ENCODE measurements around the gene AP2B1. TPM values are rescaled to one million over a fixed set of nuclear protein-coding genes. Genes with fewer than 3 reads are reported as not detected.

Gene AP2B1
- total RNA-seq, 2 donors from 2014 or later, result 44.5 to 68.3 TPM

GRCh38 chr17:35541434-35541833 lies 45.7 kb upstream of the AP2B1 start:
- Histone ChIP-seq H3K4me3 (peak overlapping the region; percentile 63), H3K27ac (no peak overlapping the region)
- no peak for ATAC-seq (ENCODE audit: insufficient number of reproducible peaks, low FRiP score, low read depth)

DNA sequence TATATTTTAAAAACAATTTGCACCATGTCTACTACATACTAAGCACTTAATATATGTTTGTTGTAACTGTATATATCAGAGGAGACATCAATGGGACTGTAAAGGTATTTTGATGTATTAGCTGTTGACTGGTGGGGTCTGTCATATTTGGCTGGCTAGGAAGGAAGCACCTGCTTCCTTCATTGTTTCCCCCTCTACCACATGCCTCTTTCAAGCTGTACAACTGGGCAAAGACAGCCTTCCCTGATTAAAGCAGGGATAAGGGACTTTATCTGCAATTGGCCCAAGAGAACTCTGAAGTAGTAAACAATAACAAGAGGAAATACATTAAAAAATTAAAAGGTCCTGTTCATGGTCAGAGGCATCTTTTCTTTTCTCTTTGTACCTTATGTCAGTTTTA lies 44.1 kb upstream of the AP2B1 start:
- TF ChIP-seq, protein P1, sequence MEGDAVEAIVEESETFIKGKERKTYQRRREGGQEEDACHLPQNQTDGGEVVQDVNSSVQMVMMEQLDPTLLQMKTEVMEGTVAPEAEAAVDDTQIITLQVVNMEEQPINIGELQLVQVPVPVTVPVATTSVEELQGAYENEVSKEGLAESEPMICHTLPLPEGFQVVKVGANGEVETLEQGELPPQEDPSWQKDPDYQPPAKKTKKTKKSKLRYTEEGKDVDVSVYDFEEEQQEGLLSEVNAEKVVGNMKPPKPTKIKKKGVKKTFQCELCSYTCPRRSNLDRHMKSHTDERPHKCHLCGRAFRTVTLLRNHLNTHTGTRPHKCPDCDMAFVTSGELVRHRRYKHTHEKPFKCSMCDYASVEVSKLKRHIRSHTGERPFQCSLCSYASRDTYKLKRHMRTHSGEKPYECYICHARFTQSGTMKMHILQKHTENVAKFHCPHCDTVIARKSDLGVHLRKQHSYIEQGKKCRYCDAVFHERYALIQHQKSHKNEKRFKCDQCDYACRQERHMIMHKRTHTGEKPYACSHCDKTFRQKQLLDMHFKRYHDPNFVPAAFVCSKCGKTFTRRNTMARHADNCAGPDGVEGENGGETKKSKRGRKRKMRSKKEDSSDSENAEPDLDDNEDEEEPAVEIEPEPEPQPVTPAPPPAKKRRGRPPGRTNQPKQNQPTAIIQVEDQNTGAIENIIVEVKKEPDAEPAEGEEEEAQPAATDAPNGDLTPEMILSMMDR (IDR thresholded peaks at IDR 0.05), result no peak
- no peak for ATAC-seq (ENCODE audit: insufficient number of reproducible peaks, low FRiP score, low read depth)
- Histone ChIP-seq H3K9me3 (no peaks in the 10 kb centered on the region), H3K4me1 (ENCODE audit: control insufficient read depth in 1 of 2, low read depth in 2 of 2) (peaks cover 0 to 5% of the 10 kb centered on the region in 2 donors), H3K27me3 (replicated peaks; ENCODE audit: insufficient read depth) (no peaks in the 10 kb centered on the region), H3K36me3 (no peaks in the 10 kb centered on the region), H3K4me3 (no peak overlapping the region), H3K27ac (no peak overlapping the region)
- no peak for DNase-seq (ENCODE audit: low spot score)

More at GRCh38 chr17:35541434-35541833, 45.7 kb upstream of the AP2B1 start:
- Histone ChIP-seq H3K27me3 (replicated peaks; ENCODE audit: insufficient read depth) (no peaks in the 10 kb centered on the region), H3K36me3 (no peaks in the 10 kb centered on the region), H3K9me3 (no peaks in the 10 kb centered on the region), H3K4me1 (ENCODE audit: control insufficient read depth in 1 of 2, low read depth in 2 of 2) (peaks cover 0 to 5% of the 10 kb centered on the region in 2 donors)
- DNase-seq (ENCODE audit: low spot score), result no peak
- TF ChIP-seq, protein P1 (IDR thresholded peaks at IDR 0.05), result no peak

DNA sequence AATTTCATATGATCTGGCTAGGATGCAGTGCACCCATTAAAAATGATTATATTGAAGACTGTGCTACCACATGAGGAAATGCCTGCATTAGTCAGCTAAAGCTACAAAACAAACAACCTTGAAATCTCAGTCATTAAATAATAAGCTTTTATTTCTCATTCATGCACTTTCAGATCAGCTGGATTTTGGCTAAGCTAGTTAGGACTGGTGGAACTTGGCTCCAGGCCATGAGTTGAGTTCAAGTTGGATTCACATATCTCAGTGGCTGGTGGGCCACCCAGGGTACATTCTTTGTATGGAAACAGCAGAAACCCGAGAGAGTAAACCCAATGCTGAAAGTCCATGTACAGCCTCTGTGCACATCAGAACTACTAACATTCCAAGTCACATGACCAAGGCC lies 43.3 kb upstream of the AP2B1 start:
- no peaks in the 10 kb centered on the region for H3K9me3 ChIP-seq
- H3K27me3 ChIP-seq (replicated peaks; ENCODE audit: insufficient read depth), result no peaks in the 10 kb centered on the region
- H3K4me1 ChIP-seq (ENCODE audit: control insufficient read depth in 1 of 2, low read depth in 2 of 2), result peaks cover 0 to 5% of the 10 kb centered on the region in 2 donors
- no peak overlapping the region for H3K4me3 ChIP-seq
- DNase-seq (ENCODE audit: low spot score), result no peak
- no peak overlapping the region for H3K27ac ChIP-seq
- H3K36me3 ChIP-seq, result no peaks in the 10 kb centered on the region
- TF ChIP-seq, protein P1 (IDR thresholded peaks at IDR 0.05), result no peak
- ATAC-seq (ENCODE audit: insufficient number of reproducible peaks, low FRiP score, low read depth), result no peak

DNA sequence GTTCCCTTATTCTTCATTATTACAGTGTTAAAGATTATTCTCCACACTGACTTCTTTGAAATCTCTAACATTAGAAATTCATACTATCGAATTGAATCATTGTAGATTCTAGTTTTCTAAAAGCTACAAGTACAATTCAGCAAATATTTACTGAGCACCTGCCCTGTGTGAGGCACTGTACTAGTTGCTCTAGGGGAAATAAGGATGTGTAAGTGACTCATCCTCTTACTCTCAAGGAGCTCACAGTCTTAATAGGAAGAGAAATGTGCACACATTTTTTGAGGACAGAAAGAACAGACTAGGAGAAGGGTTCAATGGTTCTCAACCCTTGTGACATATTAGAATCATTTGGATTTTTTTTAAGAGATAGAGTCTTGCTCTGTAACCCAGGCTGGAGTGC lies 42.0 kb upstream of the AP2B1 start:
- DNase-seq (ENCODE audit: low spot score) (no peak), ATAC-seq (ENCODE audit: insufficient number of reproducible peaks, low FRiP score, low read depth) (no peak)
- no peaks in the 10 kb centered on the region for H3K4me1 ChIP-seq (ENCODE audit: control insufficient read depth in 1 of 2, low read depth in 2 of 2)
- H3K4me3 ChIP-seq, result no peak overlapping the region
- H3K9me3 ChIP-seq, result no peaks in the 10 kb centered on the region
- H3K36me3 ChIP-seq, result no peaks in the 10 kb centered on the region
- TF ChIP-seq, protein P1 (IDR thresholded peaks at IDR 0.05), result no peak
- no peak overlapping the region for H3K27ac ChIP-seq
- H3K27me3 ChIP-seq (replicated peaks; ENCODE audit: insufficient read depth), result no peaks in the 10 kb centered on the region

- ATAC-seq (ENCODE audit: insufficient number of reproducible peaks, low FRiP score, low read depth), result no peak
- H3K27ac ChIP-seq, result no peak overlapping the region
These were observed 40.6 kb upstream of the AP2B1 start for GRCh38 chr17:35546487-35546886.

More at GRCh38 chr17:35546487-35546886, 40.6 kb upstream of the AP2B1 start:
- no peaks in the 10 kb centered on the region for H3K9me3 ChIP-seq
- no peak overlapping the region for H3K4me3 ChIP-seq
- no peaks in the 10 kb centered on the region for H3K27me3 ChIP-seq (replicated peaks; ENCODE audit: insufficient read depth)
- TF ChIP-seq, protein P1 (IDR thresholded peaks at IDR 0.05), result no peak
- H3K36me3 ChIP-seq, result no peaks in the 10 kb centered on the region
- DNase-seq (ENCODE audit: low spot score), result no peak
- H3K4me1 ChIP-seq (ENCODE audit: control insufficient read depth in 1 of 2, low read depth in 2 of 2), result no peaks in the 10 kb centered on the region

Data from thoracic aorta (tissue), 2 donors.